ENCODE results near the gene PLCG1.

GRCh38 chr20:41091927-41092326 lies 45.4 kb upstream of the PLCG1 start:
- no peak for TF ChIP-seq ZNF70 (CRISPR knock-in tag; IDR thresholded peaks at IDR 0.05)
- TF ChIP-seq ISL1 (CRISPR knock-in tag; IDR thresholded peaks at IDR 0.05): no peak
- TF ChIP-seq ESRRG (CRISPR knock-in tag; IDR thresholded peaks at IDR 0.05): no peak
- no peak for TF ChIP-seq ZFP30 (CRISPR knock-in tag; IDR thresholded peaks at IDR 0.05)
- TF ChIP-seq, protein P1, sequence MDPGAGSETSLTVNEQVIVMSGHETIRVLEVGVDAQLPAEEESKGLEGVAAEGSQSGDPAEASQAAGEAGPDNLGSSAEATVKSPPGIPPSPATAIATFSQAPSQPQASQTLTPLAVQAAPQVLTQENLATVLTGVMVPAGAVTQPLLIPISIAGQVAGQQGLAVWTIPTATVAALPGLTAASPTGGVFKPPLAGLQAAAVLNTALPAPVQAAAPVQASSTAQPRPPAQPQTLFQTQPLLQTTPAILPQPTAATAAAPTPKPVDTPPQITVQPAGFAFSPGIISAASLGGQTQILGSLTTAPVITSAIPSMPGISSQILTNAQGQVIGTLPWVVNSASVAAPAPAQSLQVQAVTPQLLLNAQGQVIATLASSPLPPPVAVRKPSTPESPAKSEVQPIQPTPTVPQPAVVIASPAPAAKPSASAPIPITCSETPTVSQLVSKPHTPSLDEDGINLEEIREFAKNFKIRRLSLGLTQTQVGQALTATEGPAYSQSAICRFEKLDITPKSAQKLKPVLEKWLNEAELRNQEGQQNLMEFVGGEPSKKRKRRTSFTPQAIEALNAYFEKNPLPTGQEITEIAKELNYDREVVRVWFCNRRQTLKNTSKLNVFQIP (CRISPR knock-in tag; IDR thresholded peaks at IDR 0.05; ENCODE audit: borderline replicate concordance, low read depth): no peak
- TF ChIP-seq ZNF8 (CRISPR knock-in tag; IDR thresholded peaks at IDR 0.05): no peak
- no peak for TF ChIP-seq RARB (CRISPR knock-in tag; IDR thresholded peaks at IDR 0.05)

Measured in SK-N-SH treated with all-trans-retinoic acid at 6 μM for 48 hours (cell line).